H9 (cell line): ENCODE data around the gene RALGAPA2. TPM values are rescaled to one million over a fixed set of nuclear protein-coding genes. Genes with fewer than 3 reads are reported as not detected.

Experiments
- DNase-seq: peaks from one replicate; pipeline ENCODE4 v3.0.0-alpha.2; 2017
- H2AFZ ChIP-seq: one replicate; pipeline ENCODE4 v1.6.1; 2013; ENCODE audit warnings: mild to moderate bottlenecking, low read length, control low read depth, moderate library complexity
- H2AK5ac ChIP-seq: 2 replicates; pipeline ENCODE4 v1.6.1; 2013; ENCODE audit warnings: low read length, control low read depth, mixed read lengths; ENCODE audit not compliant: insufficient read length
- H2BK120ac ChIP-seq: one replicate; pipeline ENCODE4 v1.6.1; 2013; ENCODE audit warnings: low read depth, mild to moderate bottlenecking, low read length, control low read depth, inconsistent platforms; ENCODE audit not compliant: poor library complexity, severe bottlenecking
- H2BK12ac ChIP-seq: 2 replicates; pipeline ENCODE4 v1.6.1; 2013; ENCODE audit warnings: low read length, control low read depth, mixed read lengths, low read depth; ENCODE audit not compliant: insufficient read length
- H2BK15ac ChIP-seq: 2 replicates; pipeline ENCODE4 v1.6.1; 2013; ENCODE audit warnings: low read depth, low read length, control low read depth
- H2BK20ac ChIP-seq: one replicate; pipeline ENCODE4 v1.6.1; 2013; ENCODE audit warnings: low read depth, mild to moderate bottlenecking, low read length, control low read depth, inconsistent platforms; ENCODE audit not compliant: poor library complexity, severe bottlenecking
- H2BK5ac ChIP-seq: 2 replicates; pipeline ENCODE4 v1.6.1; 2013; ENCODE audit warnings: low read length, control low read depth, mixed read lengths; ENCODE audit not compliant: insufficient read length
- H3K14ac ChIP-seq: 2 replicates; pipeline ENCODE4 v1.6.1; 2013; ENCODE audit warnings: low read length, control low read depth; ENCODE audit not compliant: insufficient read depth
- H3K18ac ChIP-seq: 2 replicates; pipeline ENCODE4 v1.6.1; 2013; ENCODE audit warnings: low read depth, mild to moderate bottlenecking, mixed read lengths, low read length, control low read depth; ENCODE audit not compliant: insufficient read length
- H3K23ac ChIP-seq: 2 replicates; pipeline ENCODE4 v1.6.1; 2013; ENCODE audit warnings: low read length, control low read depth, mixed read lengths, low read depth; ENCODE audit not compliant: insufficient read length
- H3K23me2 ChIP-seq: 2 replicates; pipeline ENCODE4 v1.6.1; 2013; ENCODE audit warnings: low read depth, mild to moderate bottlenecking, mixed read lengths, low read length, control low read depth; ENCODE audit not compliant: insufficient read length, poor library complexity, severe bottlenecking
- H3K27ac ChIP-seq: 2 replicates; pipeline ENCODE4 v1.5.1; 2013; ENCODE audit warnings: low read length, control low read depth, mixed read lengths, low read depth; ENCODE audit not compliant: insufficient read length
- H3K27me3 ChIP-seq: 2 replicates; pipeline ENCODE4 v1.6.1; 2013; ENCODE audit warnings: low read length, control low read depth, inconsistent platforms; ENCODE audit not compliant: insufficient read depth
- H3K4ac ChIP-seq: 2 replicates; pipeline ENCODE4 v1.6.1; 2013; ENCODE audit warnings: low read depth, mild to moderate bottlenecking, control low read depth, inconsistent platforms, low read length, moderate library complexity
- H3K4me1 ChIP-seq: 2 replicates; pipeline ENCODE4 v1.6.1; 2013; ENCODE audit warnings: low read length, control low read depth, inconsistent platforms; ENCODE audit not compliant: insufficient read depth
- H3K4me2 ChIP-seq: 2 replicates; pipeline ENCODE4 v1.6.1; 2013; ENCODE audit warnings: low read length, control low read depth, mixed read lengths; ENCODE audit not compliant: insufficient read length, insufficient read depth
- H3K56ac ChIP-seq: 2 replicates; pipeline ENCODE4 v1.6.1; 2013; ENCODE audit warnings: low read depth, mild to moderate bottlenecking, mixed read lengths, low read length, control low read depth; ENCODE audit not compliant: insufficient read length
- H3K79me1 ChIP-seq: 2 replicates; pipeline ENCODE4 v1.6.1; 2013; ENCODE audit warnings: low read depth, mild to moderate bottlenecking, moderate library complexity, low read length, control low read depth, inconsistent platforms; ENCODE audit not compliant: insufficient read depth, poor library complexity, severe bottlenecking
- H3K79me2 ChIP-seq: 2 replicates; pipeline ENCODE4 v1.6.1; 2013; ENCODE audit warnings: low read length, control low read depth, inconsistent platforms; ENCODE audit not compliant: insufficient read depth
- H3K9ac ChIP-seq: 2 replicates; pipeline ENCODE4 v1.6.1; 2013; ENCODE audit warnings: low read length, control low read depth, mixed read lengths; ENCODE audit not compliant: insufficient read length; ENCODE audit errors: extremely low read depth
- H3K9me3 ChIP-seq: one replicate; pipeline ENCODE4 v1.6.1; 2013; ENCODE audit warnings: low read depth, low read length, inconsistent platforms; ENCODE audit not compliant: control insufficient read depth
- H3T11ph ChIP-seq: one replicate; pipeline ENCODE4 v1.6.1; 2013; ENCODE audit warnings: mild to moderate bottlenecking, low read length, control low read depth, inconsistent platforms
- H4K20me1 ChIP-seq: one replicate; pipeline ENCODE4 v1.6.1; 2013; ENCODE audit not compliant: control insufficient read depth, insufficient read length, insufficient read depth
- H4K5ac ChIP-seq: 2 replicates; pipeline ENCODE4 v1.6.1; 2013; ENCODE audit warnings: low read depth, mild to moderate bottlenecking, mixed read lengths, low read length, control low read depth; ENCODE audit not compliant: insufficient read length
- H4K8ac ChIP-seq: replicated peaks from 2 replicates; pipeline ENCODE4 v1.6.1; 2013; ENCODE audit warnings: low read length, control low read depth, mixed read lengths, low read depth; ENCODE audit not compliant: insufficient read length
- H4K91ac ChIP-seq: 2 replicates; pipeline ENCODE4 v1.6.1; 2013; ENCODE audit warnings: low read depth, mild to moderate bottlenecking, moderate library complexity, mixed read lengths, low read length, control low read depth; ENCODE audit not compliant: insufficient read length
- H3K27ac Mint-ChIP-seq, 3 experiments: 2 replicates in 2 of 3; 3 replicates in 1 of 3; pipeline ENCODE4 v1.8.0; 2020 to 2021; ENCODE audit warnings: mixed read lengths in 3 of 3, mild to moderate bottlenecking in 1 of 3, moderate library complexity in 1 of 3
- H3K27me3 Mint-ChIP-seq: 2 replicates; pipeline ENCODE4 v1.8.0; 2021; ENCODE audit warnings: low read depth, mild to moderate bottlenecking, moderate library complexity, mixed read lengths
- H3K36me3 Mint-ChIP-seq, 3 experiments: 2 replicates in 2 of 3; 3 replicates in 1 of 3; pipeline ENCODE4 v1.8.0; 2020 to 2021; ENCODE audit warnings: low read depth in 3 of 3, mixed read lengths in 3 of 3; ENCODE audit not compliant: insufficient read depth in 1 of 3
- H3K4me1 Mint-ChIP-seq, 2 experiments: 2 replicates each; pipeline ENCODE4 v1.8.0; 2020; ENCODE audit warnings: mixed read lengths in 2 of 2
- H3K4me3 Mint-ChIP-seq, 2 experiments: 2 replicates in 1 of 2; 3 replicates in 1 of 2; pipeline ENCODE4 v1.8.0; 2020 to 2021; ENCODE audit warnings: mild to moderate bottlenecking in 2 of 2, mixed read lengths in 2 of 2, moderate library complexity in 1 of 2
- H3K9me3 Mint-ChIP-seq, 2 experiments: 2 replicates in 1 of 2; 3 replicates in 1 of 2; pipeline ENCODE4 v1.8.0; 2020; ENCODE audit warnings: mild to moderate bottlenecking in 2 of 2, mixed read lengths in 2 of 2, moderate library complexity in 1 of 2
- CTCF ChIP-seq: fragments of 200-600 bp; sonication (generic); conservative IDR thresholded peaks from 3 replicates; pipeline ENCODE4 v1.8.0; 2021; ENCODE audit warnings: antibody characterized with exemption, mild to moderate bottlenecking
- WGBS: extraction: QIAGEN DNeasy Blood & Tissue Kit; methylation state at CpG from one replicate; pipeline ENCODE4 v1.1.7; 2013; ENCODE audit warnings: missing lambda C conversion rate, low lambda C conversion rate, mixed read lengths; ENCODE audit not compliant: insufficient read length; ENCODE audit errors: extremely low coverage; 5-methylcytosine and 5-hydroxymethylcytosine counted together
- total RNA-seq: library from RNA; stranded (reverse); gene quantifications from 2 replicates; pipeline ENCODE4 v1.2.1, GENCODE V29; 2021

The RALGAPA2 gene
- total RNA-seq, 1 experiment from 2014 or later, result 16.6 TPM

GRCh38 chr20:20690676-20691476, 21.6 kb downstream of the RALGAPA2 start:
- no peaks in the 10 kb centered on the region for H3K4me1 ChIP-seq
- no peak overlapping the region for H4K8ac ChIP-seq

More at GRCh38 chr20:20690676-20691476, 21.6 kb downstream of the RALGAPA2 start:
- Histone ChIP-seq H2AFZ (no peak overlapping the region), H2BK5ac (no peak overlapping the region), H3K27me3 (no peaks in the 10 kb centered on the region), H3K4ac (no peak overlapping the region), H3K56ac (no peak overlapping the region), H3K23me2 (no peaks in the 10 kb centered on the region), H4K91ac (no peak overlapping the region), H3K9ac (no peak overlapping the region), H2BK20ac (no peak overlapping the region), H3K79me2 (0 out of 2 replicates have a peak, but pooled peaks cover 3% of the 10 kb centered on the region), H3K79me1 (peaks cover 3% of the 10 kb centered on the region), H3K4me2 (no peak overlapping the region), H3K23ac (no peak overlapping the region), H3K14ac (no peak overlapping the region), H3T11ph (no peak overlapping the region), H2BK12ac (no peak overlapping the region), H4K5ac (no peak overlapping the region), H3K9me3 (no peaks in the 10 kb centered on the region), H3K27ac (no peak overlapping the region), H4K20me1 (peaks cover 2% of the 10 kb centered on the region), H3K18ac (no peak overlapping the region), H2BK120ac (no peak overlapping the region), H2BK15ac (no peak overlapping the region), H2AK5ac (no peak overlapping the region)
- DNase-seq, result no peak
- Mint-ChIP-seq H3K27ac (no peak overlapping the region), H3K4me1 (peaks cover 3 to 9% of the 10 kb centered on the region in 2 experiments), H3K9me3 (no peaks in the 10 kb centered on the region), H3K36me3 (no peaks in the 10 kb centered on the region), H3K4me3 (no peak overlapping the region), H3K27me3 (no peaks in the 10 kb centered on the region)
- 100% methylated on average over 4 of the region's 8 CpGs for WGBS
- TF ChIP-seq CTCF, result no peak
